GM12878 (cell line): ENCODE data around the gene OTOGL. TPM values are rescaled to one million over a fixed set of nuclear protein-coding genes. Genes with fewer than 3 reads are reported as not detected.

Source experiments
- ATAC-seq: fragments of 200-7000 bp; cut with Tn5 transposase; 3 replicates; pipeline ENCODE4 v1.9.1; 2020; ENCODE audit warnings: mild to moderate bottlenecking, moderate library complexity
- BruUV-seq: library from RNA; stranded (reverse); fragments of 400-500 nt; replicated peaks from 2 replicates; lab custom pipeline; 2021; lab: Mats Ljungman, UMichigan
- CTCF ChIA-PET: fragments of 300-600 bp; sonication (Branson Sonifier 250); formaldehyde crosslinking; extraction: SDS; loops from one replicate; lab custom pipeline; 2021; ENCODE audit warnings: inconsistent platforms; lab: Yijun Ruan, JAX
- POLR2A ChIA-PET: fragments of 350-600 bp; formaldehyde crosslinking; extraction: SDS; loops from one replicate; lab custom pipeline; 2021; ENCODE audit warnings: inconsistent platforms; lab: Charles Lee
- RAD21 ChIA-PET: fragments of 300-600 bp; sonication (Branson Sonifier 250); formaldehyde crosslinking; loops from one replicate; lab custom pipeline; 2023; ENCODE audit warnings: antibody characterized with exemption; ENCODE audit not compliant: unreplicated experiment; lab: Charles Lee
- SMC1A ChIA-PET: fragments of 300-600 bp; sonication (Branson Sonifier 250); formaldehyde crosslinking; loops from one replicate; lab custom pipeline; 2023; ENCODE audit not compliant: unreplicated experiment, uncharacterized antibody; lab: Charles Lee
- DNase-seq: peaks from one replicate; pipeline ENCODE4 v3.0.0-alpha.2; 2011; ENCODE audit warnings: low read depth, low spot score
- FAIRE-seq: peaks from 3 replicates; lab custom pipeline; 2011; peaks lifted over from hg19 to GRCh38; lab: Jason Lieb, UNC
- H2AFZ ChIP-seq: 2 replicates; pipeline ENCODE4 v1.6.0; 2011; ENCODE audit warnings: low read depth, low read length, control low read depth; ENCODE audit not compliant: control insufficient read depth
- H3K27ac ChIP-seq: 2 replicates; pipeline ENCODE4 v1.5.1; 2011; ENCODE audit warnings: control low read depth; ENCODE audit not compliant: control insufficient read depth, insufficient read depth
- H3K27me3 ChIP-seq, 2 experiments: replicated peaks in 1 of 2; 2 replicates each; pipeline versions ENCODE4 v1.6.0 to v1.6.1; 2011; ENCODE audit warnings: low read length in 1 of 2; ENCODE audit not compliant: control insufficient read depth in 2 of 2, insufficient read depth in 2 of 2
- H3K36me3 ChIP-seq, 2 experiments: 2 replicates each; pipeline ENCODE4 v1.5.1; 2011; ENCODE audit warnings: low read length in 1 of 2; ENCODE audit not compliant: control insufficient read depth in 2 of 2, insufficient read depth in 2 of 2
- H3K4me1 ChIP-seq: 2 replicates; pipeline ENCODE4 v1.6.1; 2011; ENCODE audit warnings: mild to moderate bottlenecking, low read length, moderate library complexity, mixed read lengths; ENCODE audit not compliant: control insufficient read depth, insufficient read depth
- H3K4me2 ChIP-seq: 2 replicates; pipeline ENCODE4 v1.6.0; 2011; ENCODE audit warnings: control low read depth; ENCODE audit not compliant: control insufficient read depth, insufficient read depth
- H3K4me3 ChIP-seq: fragments of 200-600 bp; sonication (generic); 2 replicates; pipeline ENCODE4 v1.5.1; 2016
- H3K79me2 ChIP-seq: 2 replicates; pipeline ENCODE4 v1.6.0; 2011; ENCODE audit warnings: low read length; ENCODE audit not compliant: control insufficient read depth, insufficient read depth
- H3K9ac ChIP-seq: 2 replicates; pipeline ENCODE4 v1.8.0; 2011; ENCODE audit warnings: low read length, control low read depth, mixed read lengths; ENCODE audit not compliant: control insufficient read depth, insufficient read depth
- H3K9me3 ChIP-seq: replicated peaks from 3 replicates; pipeline ENCODE4 v1.5.1; 2011; ENCODE audit warnings: mild to moderate bottlenecking, low read length; ENCODE audit not compliant: control insufficient read depth, insufficient read depth
- H4K20me1 ChIP-seq: 2 replicates; pipeline ENCODE4 v1.6.0; 2011; ENCODE audit not compliant: control insufficient read depth, insufficient read depth
- BACH1 ChIP-seq: fragments of 450-650 bp; IDR thresholded peaks from 2 replicates; pipeline ENCODE4 v1.6.1; 2017; ENCODE audit warnings: mild to moderate bottlenecking, borderline replicate concordance
- FOXK2 ChIP-seq: fragments of 450-650 bp; IDR thresholded peaks from 2 replicates; pipeline ENCODE4 v1.6.1; 2017; ENCODE audit warnings: mild to moderate bottlenecking, moderate library complexity
- LARP7 ChIP-seq: fragments of 450-650 bp; IDR thresholded peaks from 2 replicates; pipeline ENCODE4 v1.6.1; 2017; ENCODE audit warnings: mild to moderate bottlenecking
- NFYB ChIP-seq: IDR thresholded peaks from 2 replicates; pipeline ENCODE4 v1.6.1; 2011; ENCODE audit warnings: low read depth, mild to moderate bottlenecking, low read length, improper control_type of control experiment, moderate library complexity; ENCODE audit not compliant: insufficient read depth
- POLR2AphosphoS2 ChIP-seq: IDR thresholded peaks from 2 replicates; pipeline ENCODE4 v1.6.1; 2011; ENCODE audit warnings: low read depth, mild to moderate bottlenecking, low read length, improper control_type of control experiment, moderate library complexity
- WGBS: methylation state at CpG from one replicate; pipeline ENCODE4 v1.1.6; 2016; ENCODE audit warnings: low lambda C conversion rate; ENCODE audit not compliant: insufficient replicate concordance, insufficient coverage; ENCODE audit errors: missing lambda C conversion rate; 5-methylcytosine and 5-hydroxymethylcytosine counted together
- in situ Hi-C: fragments of 300-500 bp; cut with MboI; formaldehyde crosslinking; loops from 9 replicates; pipeline ENCODE4 v1.14.3; 2018; ENCODE audit warnings: mixed read lengths
- intact Hi-C: fragments of 100-400 bp; cut with micrococcal nuclease; formaldehyde crosslinking; loops from one replicate; pipeline ENCODE4 v1.14.2; 2022; ENCODE audit not compliant: unreplicated experiment
- polyA plus RNA-seq, 11 experiments: library from polyadenylated mRNA; depleted of rRNA in 4 of 11; unstranded in 6 of 11; stranded (reverse) in 5 of 11; fragments of >200 nt; fragmentation: Nextera tagmentation in 4 of 11; fragmentation: Illumina TruSeq in 1 of 11; extraction: Ambion mirVana in 4 of 11; extraction: Trizol in 1 of 11; gene quantifications; 1 replicate in 1 of 11; 2 replicates in 10 of 11; pipeline versions ENCODE4 v1.2.1 to v1.2.3, GENCODE V29; 2011 to 2016; ENCODE audit warnings: inconsistent platforms in 2 of 11, missing spikeins in 2 of 11, low read depth in 1 of 11
- total RNA-seq, 4 experiments: library from RNA; depleted of rRNA in 3 of 4; stranded (reverse); fragments of >200 nt in 3 of 4; fragmentation: Illumina TruSeq in 1 of 4; extraction: Trizol in 1 of 4; gene quantifications; 2 replicates each; pipeline versions ENCODE4 v1.2.1 to v1.2.3, GENCODE V29; 2013 to 2021
- TF ChIP-seq, protein P1 (sequence below): fragments of 450-650 bp; IDR thresholded peaks from 2 replicates; pipeline ENCODE4 v1.6.1; 2016; ENCODE audit warnings: mild to moderate bottlenecking

The OTOGL gene
- total and polyA plus RNA-seq, 10 of the 15 experiments (the other 5 are each of a cell fraction or from before 2014, with no cell fraction given) = 0.04 to 3.7 (median 0.27) TPM

DNA sequence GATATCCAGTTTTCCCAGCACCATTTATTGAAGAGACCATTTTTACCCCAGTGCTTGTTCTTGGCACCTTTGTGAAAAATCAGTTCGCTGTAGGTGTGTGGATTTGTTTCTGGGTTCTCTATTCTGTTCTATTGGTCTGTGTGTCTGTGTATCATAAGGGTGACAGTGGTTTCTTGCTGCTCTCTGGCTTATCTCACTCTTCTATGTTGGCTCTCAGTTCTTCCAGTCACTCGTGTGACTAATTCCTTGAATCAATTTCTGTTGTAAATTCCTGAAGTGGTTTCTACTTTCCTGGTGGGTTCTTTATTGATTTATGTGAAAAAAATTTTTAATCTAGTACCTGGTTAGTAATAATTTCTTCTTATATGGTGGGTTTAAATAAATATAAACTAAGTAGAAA, 58.3 kb downstream of the OTOGL start:
- ChIA-PET CTCF (interaction anchor here (1.1 to 1.2 kb wide), 2 partner anchors 21 to 112 kb away, joined by 3 to 5 read pairs; no protein-coding TSS in a partner anchor), POLR2A (no interaction called here), RAD21 (interaction anchor here (0.6 kb wide), 1 partner anchor 564 kb away, joined by 3 read pairs; no protein-coding TSS in a partner anchor), SMC1A (interaction anchor here (0.7 kb wide), 1 partner anchor 11 kb away, joined by 3 read pairs; no protein-coding TSS in a partner anchor)
- FAIRE-seq (no peak), DNase-seq (no peak), ATAC-seq (no peak)
- Histone ChIP-seq H2AFZ (no peak overlapping the region), H4K20me1 (no peaks in the 10 kb centered on the region), H3K9me3 (peaks cover 2% of the 10 kb centered on the region; the same call in 1 of the 3 replicates), H3K4me3 (no peak overlapping the region), H3K4me1 (no peaks in the 10 kb centered on the region), H3K36me3 (no peaks in the 10 kb centered on the region), H3K27me3 (no peaks in the 10 kb centered on the region), H3K27ac (no peak overlapping the region), H3K79me2 (no peaks in the 10 kb centered on the region), H3K9ac (no peak overlapping the region), H3K4me2 (no peak overlapping the region)
- TF ChIP-seq NFYB (no peak), LARP7 (no peak), POLR2AphosphoS2 (no peak), BACH1 (no peak), FOXK2 (no peak)
- TF ChIP-seq, protein P1, sequence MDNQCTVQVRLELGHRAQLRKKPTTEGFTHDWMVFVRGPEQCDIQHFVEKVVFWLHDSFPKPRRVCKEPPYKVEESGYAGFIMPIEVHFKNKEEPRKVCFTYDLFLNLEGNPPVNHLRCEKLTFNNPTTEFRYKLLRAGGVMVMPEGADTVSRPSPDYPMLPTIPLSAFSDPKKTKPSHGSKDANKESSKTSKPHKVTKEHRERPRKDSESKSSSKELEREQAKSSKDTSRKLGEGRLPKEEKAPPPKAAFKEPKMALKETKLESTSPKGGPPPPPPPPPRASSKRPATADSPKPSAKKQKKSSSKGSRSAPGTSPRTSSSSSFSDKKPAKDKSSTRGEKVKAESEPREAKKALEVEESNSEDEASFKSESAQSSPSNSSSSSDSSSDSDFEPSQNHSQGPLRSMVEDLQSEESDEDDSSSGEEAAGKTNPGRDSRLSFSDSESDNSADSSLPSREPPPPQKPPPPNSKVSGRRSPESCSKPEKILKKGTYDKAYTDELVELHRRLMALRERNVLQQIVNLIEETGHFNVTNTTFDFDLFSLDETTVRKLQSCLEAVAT = no peak
- 26% methylated on average over 2 of the region's 2 CpGs for WGBS
- in situ Hi-C loops (no loop called here), intact Hi-C loops (no loop called here)
- no TSS peak for BruUV-seq
